ES-I3 (cell line): ENCODE data around the gene RPH3AL.

ENCODE experiments used
- H3K36me3 ChIP-seq: 2 replicates; pipeline ENCODE4 v1.6.1; 2013; ENCODE audit warnings: mild to moderate bottlenecking, low read length, control low read depth, moderate library complexity; ENCODE audit not compliant: insufficient read depth
- H3K4me1 ChIP-seq: 2 replicates; pipeline ENCODE4 v1.6.1; 2013; ENCODE audit warnings: mild to moderate bottlenecking, control low read depth, low read length; ENCODE audit not compliant: insufficient read depth
- H3K9ac ChIP-seq: 2 replicates; pipeline ENCODE4 v1.6.1; 2013; ENCODE audit warnings: low read depth, mild to moderate bottlenecking, low read length, moderate library complexity
- H3K9me3 ChIP-seq: 2 replicates; pipeline ENCODE4 v1.6.1; 2013; ENCODE audit warnings: mild to moderate bottlenecking, low read length, moderate library complexity; ENCODE audit not compliant: control insufficient read depth, insufficient read depth

The RPH3AL gene

GRCh38 chr17:162689-163088, 189.9 kb downstream of the RPH3AL start:
- Histone ChIP-seq H3K36me3 (no peaks in the 10 kb centered on the region), H3K4me1 (no peaks in the 10 kb centered on the region), H3K9me3 (no peaks in the 10 kb centered on the region), H3K9ac (no peak overlapping the region)
